CD14-positive monocyte (primary cell): ENCODE results near the gene PSMD13. TPM values are rescaled to one million over a fixed set of nuclear protein-coding genes. Genes with fewer than 3 reads are reported as not detected.

Source experiments
- DNase-seq, 3 donors: peaks; one replicate each; pipeline ENCODE4 v3.0.0-alpha.2; 2011 to 2022
- H2AFZ ChIP-seq: 2 replicates; pipeline ENCODE4 v1.6.0; 2012; ENCODE audit warnings: mild to moderate bottlenecking, low read depth, low read length, inconsistent platforms; ENCODE audit not compliant: insufficient read depth, poor library complexity, severe bottlenecking
- H3K27ac ChIP-seq, 2 donors: 1 replicate in 1 of 2; 2 replicates in 1 of 2; pipeline ENCODE4 v1.5.1; 2012 to 2013; ENCODE audit warnings: low read length in 2 of 2, control low read depth in 1 of 2, inconsistent platforms in 1 of 2, low read depth in 1 of 2, mild to moderate bottlenecking in 1 of 2
- H3K27me3 ChIP-seq, 2 donors: one replicate each; pipeline versions ENCODE4 v1.6.0 to v1.6.1; 2011 to 2013; ENCODE audit warnings: low read length in 2 of 2; ENCODE audit not compliant: control insufficient read depth in 2 of 2, insufficient read depth in 2 of 2
- H3K36me3 ChIP-seq, 2 donors: replicated peaks in 1 of 2; 1 replicate in 1 of 2; 2 replicates in 1 of 2; pipeline versions ENCODE4 v1.5.1 to v1.6.1; 2012 to 2013; ENCODE audit warnings: low read length in 2 of 2, control low read depth in 1 of 2, inconsistent platforms in 1 of 2, mild to moderate bottlenecking in 1 of 2; ENCODE audit not compliant: insufficient read depth in 2 of 2, control insufficient read depth in 1 of 2
- H3K4me1 ChIP-seq, 2 donors: 1 replicate in 1 of 2; 2 replicates in 1 of 2; pipeline versions ENCODE4 v1.5.1 to v1.6.1; 2012 to 2013; ENCODE audit warnings: low read length in 2 of 2, control low read depth in 1 of 2, inconsistent platforms in 1 of 2, mild to moderate bottlenecking in 1 of 2, moderate library complexity in 1 of 2; ENCODE audit not compliant: insufficient read depth in 2 of 2, control insufficient read depth in 1 of 2
- H3K4me2 ChIP-seq: replicated peaks from 2 replicates; pipeline ENCODE3; 2012; ENCODE audit warnings: low read length, moderate library complexity, mild to moderate bottlenecking; ENCODE audit not compliant: poor library complexity, severe bottlenecking; ENCODE audit errors: extremely low read depth
- H3K4me3 ChIP-seq, 3 experiments: fragments of 200-600 bp in 1 of 3; sonication (generic) in 1 of 3; replicated peaks in 1 of 3; 1 replicate in 2 of 3; 2 replicates in 1 of 3; pipeline ENCODE4 v1.5.1; 2011 to 2013; ENCODE audit warnings: low read length in 3 of 3, mild to moderate bottlenecking in 3 of 3, control low read depth in 2 of 3, low read depth in 2 of 3, inconsistent platforms in 1 of 3, moderate library complexity in 1 of 3
- H3K79me2 ChIP-seq: 2 replicates; pipeline ENCODE4 v1.6.0; 2012; ENCODE audit warnings: mild to moderate bottlenecking, control low read depth, inconsistent platforms, low read length, moderate library complexity; ENCODE audit not compliant: insufficient read depth
- H3K9ac ChIP-seq: 2 replicates; pipeline ENCODE4 v1.6.0; 2017; ENCODE audit warnings: low read length, mild to moderate bottlenecking; ENCODE audit not compliant: insufficient read depth, poor library complexity, severe bottlenecking
- H3K9me3 ChIP-seq, 2 donors: replicated peaks in 1 of 2; 1 replicate in 1 of 2; 2 replicates in 1 of 2; pipeline versions ENCODE4 v1.5.1 to v1.6.1; 2012 to 2013; ENCODE audit warnings: low read length in 2 of 2, control low read depth in 1 of 2; ENCODE audit not compliant: control insufficient read depth in 1 of 2, insufficient read depth in 1 of 2
- H4K20me1 ChIP-seq: 2 replicates; pipeline ENCODE4 v1.6.0; 2012; ENCODE audit warnings: mild to moderate bottlenecking, low read length, control low read depth, moderate library complexity; ENCODE audit not compliant: insufficient read depth
- H3K27ac Mint-ChIP-seq, 7 donors: one replicate each; pipeline ENCODE4 v1.8.0; 2020; ENCODE audit warnings: mild to moderate bottlenecking in 7 of 7, mixed read lengths in 7 of 7, moderate library complexity in 6 of 7, inconsistent platforms in 2 of 7
- H3K27me3 Mint-ChIP-seq, 3 donors: one replicate each; pipeline ENCODE4 v1.8.0; 2021 to 2022; ENCODE audit warnings: low read depth in 3 of 3, mild to moderate bottlenecking in 3 of 3, mixed read lengths in 3 of 3, moderate library complexity in 3 of 3, inconsistent platforms in 1 of 3
- H3K36me3 Mint-ChIP-seq, 2 donors: one replicate each; pipeline ENCODE4 v1.8.0; 2020; ENCODE audit warnings: mixed read lengths in 2 of 2, inconsistent platforms in 1 of 2, mild to moderate bottlenecking in 1 of 2
- H3K4me1 Mint-ChIP-seq: one replicate; pipeline ENCODE4 v1.8.0; 2020; ENCODE audit warnings: mild to moderate bottlenecking, mixed read lengths
- H3K4me3 Mint-ChIP-seq, 2 donors: one replicate each; pipeline ENCODE4 v1.8.0; 2020; ENCODE audit warnings: mild to moderate bottlenecking in 2 of 2, mixed read lengths in 2 of 2, moderate library complexity in 1 of 2
- H3K9me3 Mint-ChIP-seq, 7 donors: one replicate each; pipeline ENCODE4 v1.8.0; 2020 to 2022; ENCODE audit warnings: mixed read lengths in 7 of 7, mild to moderate bottlenecking in 6 of 7, moderate library complexity in 6 of 7, inconsistent platforms in 2 of 7
- CTCF ChIP-seq: fragments of 200-600 bp; IDR thresholded peaks from one replicate; pipeline ENCODE4 v1.8.0; 2022; ENCODE audit warnings: antibody characterized with exemption, mild to moderate bottlenecking
- WGBS: methylation state at CpG from one replicate; pipeline ENCODE4 v1.1.5; 2013; ENCODE audit warnings: missing lambda C conversion rate; ENCODE audit not compliant: insufficient coverage; 5-methylcytosine and 5-hydroxymethylcytosine counted together
- intact Hi-C, 2 donors: fragments of 100-400 bp; cut with micrococcal nuclease; formaldehyde crosslinking; loops; one replicate each; pipeline versions ENCODE4 v1.15.0 to v1.15.1; 2023
- polyA plus RNA-seq, 3 donors: library from polyadenylated mRNA; depleted of rRNA in 1 of 3; unstranded in 2 of 3; stranded (reverse) in 1 of 3; fragments of 300-500 nt in 2 of 3; fragments of >200 nt in 1 of 3; fragmentation: Illumina TruSeq in 2 of 3; gene quantifications; 1 replicate in 2 of 3; 2 replicates in 1 of 3; pipeline ENCODE4 v1.2.3, GENCODE V29; 2012 to 2021

The PSMD13 gene
- polyA plus RNA-seq, 3 donors = 136 to 272 (median 218) TPM

- 94% methylated on average over 44 of the region's 44 CpGs for WGBS
- no peak for TF ChIP-seq CTCF
- H3K4me1 ChIP-seq = peaks cover 14 to 20% of the 10 kb centered on the region in 2 donors
- intact Hi-C loops = no loop called here
- no peak overlapping the region for H3K27ac ChIP-seq
- H3K79me2 ChIP-seq = no peaks in the 10 kb centered on the region
- Mint-ChIP-seq H3K36me3 (peaks cover 10 to 11% of the 10 kb centered on the region in 2 donors), H3K9me3 (peaks cover 0 to 9% (median 3%) of the 10 kb centered on the region in 7 donors), H3K27me3 (peaks cover 22 to 45% (median 29%) of the 10 kb centered on the region in 3 donors), H3K4me1 (peaks cover 17% of the 10 kb centered on the region), H3K4me3 (peak overlapping the region in 1 of 2 donors; percentile 48), H3K27ac (peak overlapping the region in 1 of 7 donors; percentile 57)
- H4K20me1 ChIP-seq = no peaks in the 10 kb centered on the region
- H3K9ac ChIP-seq = no peak overlapping the region
- H3K9me3 ChIP-seq = no peaks in the 10 kb centered on the region
- H3K27me3 ChIP-seq = peaks cover 0 to 17% of the 10 kb centered on the region in 2 donors
- no peak overlapping the region for H3K4me2 ChIP-seq
- no peak overlapping the region for H3K4me3 ChIP-seq
- no peaks in the 10 kb centered on the region for H3K36me3 ChIP-seq
- no peak for DNase-seq
- no peak overlapping the region for H2AFZ ChIP-seq
Observed at GRCh38 chr11:291281-292210, 54.8 kb downstream of the PSMD13 start.

GRCh38 chr11:292211-293121 lies 55.7 kb downstream of the PSMD13 start:
- 94% methylated on average over 22 of the region's 29 CpGs for WGBS
- Mint-ChIP-seq H3K27ac (no peak overlapping the region), H3K36me3 (peaks cover 7 to 10% of the 10 kb centered on the region in 2 donors), H3K27me3 (peaks cover 15 to 43% (median 20%) of the 10 kb centered on the region in 3 donors), H3K9me3 (peaks cover 0 to 5% (median 3%) of the 10 kb centered on the region in 7 donors), H3K4me3 (no peak overlapping the region), H3K4me1 (peaks cover 18% of the 10 kb centered on the region)
- H3K4me1 ChIP-seq = peaks cover 19 to 21% of the 10 kb centered on the region in 2 donors
- intact Hi-C loops = no loop called here
- no peak for TF ChIP-seq CTCF
- no peak overlapping the region for H3K27ac ChIP-seq
- no peak for DNase-seq
- no peak overlapping the region for H3K9ac ChIP-seq
- H3K27me3 ChIP-seq = peaks cover 0 to 10% of the 10 kb centered on the region in 2 donors
- H3K4me3 ChIP-seq = no peak overlapping the region
- no peaks in the 10 kb centered on the region for H3K9me3 ChIP-seq
- no peak overlapping the region for H2AFZ ChIP-seq
- no peak overlapping the region for H3K4me2 ChIP-seq
- H3K79me2 ChIP-seq = no peaks in the 10 kb centered on the region
- no peaks in the 10 kb centered on the region for H4K20me1 ChIP-seq
- no peaks in the 10 kb centered on the region for H3K36me3 ChIP-seq
